Keratinocyte (primary cell): ENCODE data around the gene LRRC4C.

ENCODE experiments used
- CTCF ChIP-seq, 3 experiments: IDR thresholded peaks in 1 of 3; conservative IDR thresholded peaks in 1 of 3; optimal IDR thresholded peaks in 1 of 3; 2 replicates in 2 of 3; 3 replicates in 1 of 3; pipeline versions ENCODE3 to v1.5.1; 2011; ENCODE audit warnings: low read length in 3 of 3, mild to moderate bottlenecking in 3 of 3, moderate library complexity in 2 of 3, control low read depth in 1 of 3, inconsistent platforms in 1 of 3; ENCODE audit not compliant: insufficient read depth in 2 of 3; ENCODE audit errors: extremely low read depth in 1 of 3
- EZH2 ChIP-seq: IDR thresholded peaks from one replicate; pipeline ENCODE4 v1.6.1; 2012; ENCODE audit warnings: inconsistent platforms, mild to moderate bottlenecking, low read length, moderate library complexity

GRCh38 chr11:41313226-41313625, 146.2 kb downstream of the LRRC4C start:
- TF ChIP-seq CTCF (optimal IDR thresholded peaks at IDR 0.05 in 1 of 3, IDR thresholded peaks at IDR 0.05 in 1 of 3, conservative IDR thresholded peaks at IDR 0.05 in 1 of 3; ENCODE audit: extremely low read depth in 1 of 3, insufficient read depth in 2 of 3, low read length in 3 of 3) (no peak), EZH2 (no peak)
